Measurements from ENCODE around the gene VSTM2B.

- TF ChIP-seq CTCF (IDR thresholded peaks at IDR 0.05 in 8 of 11, conservative IDR thresholded peaks at IDR 0.05 in 3 of 11) (no peak), POLR2AphosphoS5 (IDR thresholded peaks at IDR 0.05) (no peak)
These were observed 19.0 kb downstream of the VSTM2B start for GRCh38 chr19:29544656-29545360.

Measured in spleen (tissue), 7 donors.